NCI-H187 (cell line): ENCODE data around the gene HSPA4.
"Not testable (repeated sequence)": the region's sequence is repeated elsewhere in the genome, so short reads cannot be mapped to it uniquely, and the experiment has no call there.

Experiments used
- DNase-seq, 2 experiments: peaks; one replicate each; lab custom pipeline; 2025; lab: John Stamatoyannopoulos, UW

The HSPA4 gene

GRCh38 chr5:133051542-133052316, at the start of gene HSPA4:
TSS of gene HSPA4 (plus strand) at chr5:133052013. CDS start at chr5:133052251, 238 bp downstream.
- peak; percentile 85 to 95 for DNase-seq

GRCh38 chr5:133006653-133007052, 45.2 kb upstream of the HSPA4 start:
- DNase-seq, result no peak

GRCh38 chr5:133008455-133008854, 43.4 kb upstream of the HSPA4 start:
- DNase-seq, result not testable (repeated sequence)

- no peak for DNase-seq
Observed at GRCh38 chr5:133015466-133015865, 36.3 kb upstream of the HSPA4 start.

- no peak for DNase-seq
Observed at GRCh38 chr5:133017964-133018363, 33.8 kb upstream of the HSPA4 start.

- DNase-seq, result not testable (repeated sequence)
Observed at GRCh38 chr5:133019471-133019870, 32.3 kb upstream of the HSPA4 start.

GRCh38 chr5:133025804-133026663, 25.8 kb upstream of the HSPA4 start, which contains the start of gene ZCCHC10:
TSS of gene ZCCHC10 (minus strand) at chr5:133026549. CDS start at chr5:133026537, 12 bp downstream.
- DNase-seq, result peak; percentile 75 to 84

- peak in 1 of 2 experiments; percentile 43 for DNase-seq
Observed at GRCh38 chr5:133026664-133027153, 25.1 kb upstream of the HSPA4 start.

- DNase-seq, result no peak
Observed at GRCh38 chr5:133029416-133029815, 22.4 kb upstream of the HSPA4 start.

- no peak for DNase-seq
Observed at GRCh38 chr5:133030343-133031005, 21.3 kb upstream of the HSPA4 start.

GRCh38 chr5:133032852-133033742, 18.7 kb upstream of the HSPA4 start:
- DNase-seq, result no peak

GRCh38 chr5:133034064-133034463, 17.7 kb upstream of the HSPA4 start:
- no peak for DNase-seq

- no peak for DNase-seq
Observed at GRCh38 chr5:133035224-133035623, 16.6 kb upstream of the HSPA4 start.

- DNase-seq, result not testable (repeated sequence)
Observed at GRCh38 chr5:133036677-133037076, 15.1 kb upstream of the HSPA4 start.

- no peak for DNase-seq
Observed at GRCh38 chr5:133041157-133041784, 10.5 kb upstream of the HSPA4 start.

- DNase-seq, result no peak
Observed at GRCh38 chr5:133041910-133042309, 9.9 kb upstream of the HSPA4 start.

- not testable (repeated sequence) for DNase-seq
Observed at GRCh38 chr5:133046560-133046959, 5.3 kb upstream of the HSPA4 start.

GRCh38 chr5:133047404-133047803, 4.4 kb upstream of the HSPA4 start:
- no peak for DNase-seq

GRCh38 chr5:133048993-133049725, 2.7 kb upstream of the HSPA4 start:
- DNase-seq, result no peak

- no peak for DNase-seq
Observed at GRCh38 chr5:133049726-133050048, 2.1 kb upstream of the HSPA4 start.
